Effector memory CD8-positive, alpha-beta T cell (primary cell): ENCODE measurements around the gene DNAJC22.
"Not testable (repeated sequence)": the region's sequence is repeated elsewhere in the genome, so short reads cannot be mapped to it uniquely, and the experiment has no call there.

Experiments used
- ATAC-seq: fragments of 150-1000 bp; cut with Tn5 transposase; replicated peaks from 2 replicates; pipeline ENCODE4 v1.10.0; 2021; ENCODE audit warnings: mild to moderate bottlenecking, moderate library complexity
- DNase-seq, 3 experiments: peaks; one replicate each; pipeline ENCODE4 v3.0.0; 2021
- H3K27ac Mint-ChIP-seq, 2 donors: one replicate each; pipeline ENCODE4 v1.8.0; 2022; ENCODE audit warnings: mild to moderate bottlenecking in 2 of 2, mixed read lengths in 2 of 2, moderate library complexity in 2 of 2
- H3K27me3 Mint-ChIP-seq, 2 donors: one replicate each; pipeline ENCODE4 v1.8.0; 2022; ENCODE audit warnings: mixed read lengths in 2 of 2
- H3K36me3 Mint-ChIP-seq: one replicate; pipeline ENCODE4 v1.8.0; 2022; ENCODE audit warnings: mild to moderate bottlenecking, moderate library complexity, mixed read lengths; ENCODE audit not compliant: insufficient read depth
- H3K4me1 Mint-ChIP-seq, 2 donors: one replicate each; pipeline ENCODE4 v1.8.0; 2022; ENCODE audit warnings: low read depth in 2 of 2, mixed read lengths in 2 of 2
- H3K4me3 Mint-ChIP-seq, 2 donors: one replicate each; pipeline ENCODE4 v1.8.0; 2022; ENCODE audit warnings: mild to moderate bottlenecking in 2 of 2, mixed read lengths in 2 of 2, moderate library complexity in 2 of 2
- H3K9me3 Mint-ChIP-seq, 2 donors: one replicate each; pipeline ENCODE4 v1.8.0; 2022; ENCODE audit warnings: mixed read lengths in 2 of 2
- total RNA-seq, 9 experiments: gene quantifications; one replicate each; lab custom pipeline; 2026; lab: John Stamatoyannopoulos, UW

Gene DNAJC22
- 0 to 1.4 (median 0.17) reads per million in 9 experiments for total RNA-seq

DNA sequence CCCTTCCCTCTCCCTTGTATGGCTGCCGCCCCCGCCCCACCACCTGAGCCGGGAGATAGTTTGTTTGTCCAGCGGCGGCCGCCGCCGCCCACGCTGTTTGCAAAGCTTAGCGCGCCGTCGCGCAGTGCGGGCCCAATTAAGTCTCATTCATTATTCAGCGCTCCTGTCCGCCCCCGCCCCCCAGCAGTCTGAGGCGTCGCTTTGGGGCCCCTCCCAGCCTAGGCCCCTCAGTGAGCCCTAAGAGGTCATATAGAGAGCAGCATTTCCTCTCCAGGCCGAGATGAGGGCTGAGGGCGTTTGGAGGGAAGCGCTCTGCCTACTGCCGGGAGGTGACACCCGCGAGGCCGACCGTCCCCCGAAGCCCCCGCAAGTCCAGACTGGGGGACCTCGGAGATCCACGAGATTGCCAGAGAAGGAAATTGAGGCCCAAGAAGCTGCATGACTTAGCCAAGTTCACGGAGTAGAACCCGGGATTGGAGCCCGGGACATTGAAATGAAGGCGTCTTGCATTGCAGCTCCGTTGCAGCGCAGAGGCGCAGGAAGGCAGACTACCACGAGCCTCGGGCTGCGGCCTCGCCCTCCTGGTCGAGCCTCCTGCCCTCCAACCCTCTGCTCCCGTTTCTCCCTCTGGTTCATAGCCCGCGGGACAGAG is at the start of gene DNAJC22:
Gene DNAJC22 (plus strand): TSS at position 230 of the 652 bp plus-strand sequence. CDS start 1,985 bp downstream, outside the sequence.
- no peak for DNase-seq
- peaks cover 54 to 74% of the 10 kb centered on the region in 2 donors for H3K27me3 Mint-ChIP-seq
- no peak within 1 kb of the TSS for H3K27ac Mint-ChIP-seq
- peak within 1 kb of the TSS; percentile 81 to 90 for H3K4me3 Mint-ChIP-seq
- peaks cover 32% of the 10 kb centered on the region in 2 donors for H3K4me1 Mint-ChIP-seq
- peak; percentile 40 for ATAC-seq
- H3K9me3 Mint-ChIP-seq = no peaks in the 10 kb centered on the region
- H3K36me3 Mint-ChIP-seq = peaks cover 16% of the 10 kb centered on the region

DNA sequence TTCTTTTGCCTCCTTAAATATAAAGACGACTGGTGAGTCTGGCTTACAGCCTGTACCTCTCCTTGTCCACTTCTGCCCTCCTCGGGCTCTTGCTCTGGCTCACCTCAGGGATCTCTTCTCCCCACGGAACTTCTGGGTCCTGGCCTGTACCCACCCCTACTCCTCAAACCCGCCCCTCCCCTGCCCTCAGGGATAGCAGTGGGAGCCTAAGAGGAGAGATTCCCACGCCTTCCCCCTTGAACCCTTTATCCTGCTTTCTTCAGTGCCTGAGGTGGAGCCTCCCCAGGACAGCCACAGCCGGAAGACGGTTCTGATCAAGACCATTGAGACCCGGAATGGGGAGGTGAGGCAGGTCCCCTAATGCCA is 49.0 kb upstream of the DNAJC22 start:
- Mint-ChIP-seq H3K4me3 (peak overlapping the region in 1 of 2 donors; percentile 74), H3K27me3 (peaks cover 50 to 85% of the 10 kb centered on the region in 2 donors), H3K36me3 (no peaks in the 10 kb centered on the region), H3K4me1 (peaks cover 12 to 18% of the 10 kb centered on the region in 2 donors), H3K9me3 (no peaks in the 10 kb centered on the region), H3K27ac (no peak overlapping the region)
- DNase-seq (no peak), ATAC-seq (no peak)

DNA sequence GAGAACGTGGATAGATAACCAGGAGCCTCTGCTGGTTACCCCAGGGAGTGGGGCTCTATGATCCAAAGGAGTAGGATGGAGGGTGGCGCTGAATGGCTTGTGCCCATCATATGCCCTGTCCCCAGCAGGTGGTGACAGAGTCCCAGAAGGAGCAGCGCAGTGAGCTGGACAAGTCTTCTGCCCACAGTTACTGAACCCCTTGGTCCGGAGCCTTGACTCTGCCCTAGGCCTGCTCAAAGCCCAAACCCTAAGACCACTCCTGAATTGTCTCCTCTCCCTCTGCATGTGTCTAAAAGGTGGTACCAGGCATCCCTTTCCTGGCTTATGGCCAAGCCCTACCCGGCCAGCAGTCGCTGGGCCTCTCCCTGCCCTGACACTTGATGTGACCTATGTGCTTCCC is 48.5 kb upstream of the DNAJC22 start:
- H3K27ac Mint-ChIP-seq = no peak overlapping the region
- ATAC-seq = no peak
- DNase-seq = no peak
- peak overlapping the region in 1 of 2 donors; percentile 74 for H3K4me3 Mint-ChIP-seq
- H3K27me3 Mint-ChIP-seq = peaks cover 55 to 86% of the 10 kb centered on the region in 2 donors
- H3K36me3 Mint-ChIP-seq = no peaks in the 10 kb centered on the region
- H3K9me3 Mint-ChIP-seq = no peaks in the 10 kb centered on the region
- peaks cover 12 to 18% of the 10 kb centered on the region in 2 donors for H3K4me1 Mint-ChIP-seq

- H3K27me3 Mint-ChIP-seq = peaks cover 51 to 72% of the 10 kb centered on the region in 2 donors
These were observed 44.9 kb upstream of the DNAJC22 start for GRCh38 chr12:49301760-49302159.

GRCh38 chr12:49304161-49304560 is 42.5 kb upstream of the DNAJC22 start:
- Mint-ChIP-seq H3K9me3 (no peaks in the 10 kb centered on the region), H3K27me3 (peaks cover 48 to 64% of the 10 kb centered on the region in 2 donors), H3K27ac (no peak overlapping the region), H3K4me3 (no peak overlapping the region), H3K36me3 (no peaks in the 10 kb centered on the region), H3K4me1 (peaks cover 2 to 3% of the 10 kb centered on the region in 2 donors)
- ATAC-seq = no peak
- no peak for DNase-seq

More at GRCh38 chr12:49301760-49302159, 44.9 kb upstream of the DNAJC22 start:
- Mint-ChIP-seq H3K9me3 (no peaks in the 10 kb centered on the region), H3K4me1 (peaks cover 7 to 12% of the 10 kb centered on the region in 2 donors), H3K36me3 (no peaks in the 10 kb centered on the region), H3K4me3 (no peak overlapping the region), H3K27ac (no peak overlapping the region)
- no peak for ATAC-seq
- DNase-seq = no peak

DNA sequence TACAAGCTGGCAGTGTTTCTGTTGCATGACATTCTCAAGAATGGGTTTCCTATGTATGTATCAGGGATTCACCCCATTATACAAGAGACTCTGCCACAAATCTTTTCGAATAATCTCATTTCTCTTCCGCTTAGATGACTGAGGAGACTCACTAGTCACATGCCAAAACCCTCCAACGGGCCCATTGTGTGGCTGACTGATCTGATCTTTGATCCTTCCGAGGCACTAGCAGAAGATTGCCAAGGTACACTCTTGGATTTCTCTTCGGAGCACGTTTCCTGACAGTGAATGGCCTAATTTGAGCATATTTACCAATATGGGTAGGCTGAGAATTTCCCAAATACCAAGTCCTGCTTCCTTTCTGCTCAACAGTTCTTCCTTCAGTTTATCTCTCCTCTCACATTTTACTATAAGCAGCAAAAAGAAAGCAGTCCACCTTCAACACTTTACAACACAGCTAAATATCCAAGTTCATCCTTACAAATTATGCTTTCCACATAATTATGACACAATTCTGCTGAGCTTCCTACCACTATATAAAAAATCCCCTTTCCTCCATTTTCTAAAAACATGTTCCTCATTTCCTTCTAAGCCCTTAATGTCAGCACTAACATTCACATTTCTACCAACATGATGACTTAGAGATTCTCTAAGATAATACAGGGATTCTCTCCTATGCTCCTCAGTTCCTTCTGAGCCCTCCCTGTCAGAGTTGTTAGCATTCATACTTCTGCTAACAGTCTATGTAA is 40.8 kb upstream of the DNAJC22 start:
- Mint-ChIP-seq H3K9me3 (no peaks in the 10 kb centered on the region), H3K4me1 (peaks cover 2 to 3% of the 10 kb centered on the region in 2 donors), H3K27me3 (peaks cover 50 to 66% of the 10 kb centered on the region in 2 donors), H3K27ac (no peak overlapping the region), H3K4me3 (no peak overlapping the region), H3K36me3 (no peaks in the 10 kb centered on the region)
- ATAC-seq (no peak), DNase-seq (no peak)

DNA sequence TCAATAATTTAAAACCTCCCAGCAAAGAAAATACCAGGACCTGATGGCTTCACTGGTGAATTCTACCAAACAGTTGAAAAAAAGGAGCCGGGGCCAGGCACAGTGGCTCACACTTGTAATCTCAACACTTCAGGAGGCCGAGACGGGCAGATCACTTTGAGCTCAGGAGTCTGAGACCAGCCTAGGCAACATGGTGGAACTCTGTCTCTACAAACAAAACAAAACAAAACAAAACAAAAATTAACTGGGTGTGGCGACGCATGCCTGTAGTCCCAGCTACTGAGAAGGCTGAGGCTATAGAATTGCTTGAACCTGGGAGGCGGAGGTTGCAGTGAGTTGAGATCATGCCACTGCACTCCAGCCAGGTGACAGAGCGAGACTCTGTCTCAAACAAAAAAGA is 37.3 kb upstream of the DNAJC22 start:
- Mint-ChIP-seq H3K27ac (no peak overlapping the region), H3K27me3 (peaks cover 42 to 59% of the 10 kb centered on the region in 2 donors), H3K4me3 (no peak overlapping the region), H3K36me3 (no peaks in the 10 kb centered on the region), H3K9me3 (no peaks in the 10 kb centered on the region), H3K4me1 (no peaks in the 10 kb centered on the region)
- DNase-seq (no peak), ATAC-seq (no peak)

DNA sequence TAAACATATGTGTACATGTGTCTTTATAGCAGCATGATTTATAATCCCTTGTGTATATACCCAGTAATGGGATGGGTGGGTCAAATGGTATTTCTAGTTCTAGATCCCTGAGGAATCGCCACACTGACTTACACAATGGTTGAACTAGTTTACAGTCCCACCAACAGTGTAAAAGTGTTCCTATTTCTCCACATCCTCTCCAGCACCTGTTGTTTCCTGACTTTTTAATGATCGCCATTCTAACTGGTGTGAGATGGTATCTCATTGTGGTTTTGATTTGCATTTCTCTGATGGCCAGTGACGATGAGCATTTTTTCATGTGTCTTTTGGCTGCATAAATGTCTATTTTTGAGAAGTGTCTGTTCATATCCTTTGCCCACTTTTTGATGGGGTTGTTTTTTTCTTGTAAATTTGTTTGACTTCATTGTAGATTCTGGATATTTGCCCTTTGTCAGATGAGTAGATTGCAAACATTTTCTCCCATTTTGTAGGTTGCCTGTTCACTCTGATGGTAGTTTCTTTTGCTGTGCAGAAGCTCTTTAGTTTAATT is 36.2 kb upstream of the DNAJC22 start:
- not testable (repeated sequence) for H3K4me1 Mint-ChIP-seq, H3K36me3 Mint-ChIP-seq, H3K27ac Mint-ChIP-seq, H3K4me3 Mint-ChIP-seq, ATAC-seq, H3K9me3 Mint-ChIP-seq, DNase-seq
- H3K27me3 Mint-ChIP-seq = peaks cover 35 to 58% of the 10 kb centered on the region in 2 donors

- Mint-ChIP-seq H3K9me3 (no peaks in the 10 kb centered on the region), H3K27me3 (peaks cover 0 to 35% of the 10 kb centered on the region in 2 donors), H3K4me3 (no peak overlapping the region)
These were observed 31.9 kb upstream of the DNAJC22 start for GRCh38 chr12:49314811-49315210.

GRCh38 chr12:49317118-49317517 is 29.6 kb upstream of the DNAJC22 start:
- not testable (repeated sequence) for H3K4me3 Mint-ChIP-seq, H3K27ac Mint-ChIP-seq, H3K4me1 Mint-ChIP-seq, H3K36me3 Mint-ChIP-seq, H3K9me3 Mint-ChIP-seq, DNase-seq, ATAC-seq
- peaks cover 0 to 18% of the 10 kb centered on the region in 2 donors for H3K27me3 Mint-ChIP-seq

More at GRCh38 chr12:49314811-49315210, 31.9 kb upstream of the DNAJC22 start:
- H3K36me3 Mint-ChIP-seq = peaks cover 2% of the 10 kb centered on the region
- H3K27ac Mint-ChIP-seq = no peak overlapping the region
- no peak for DNase-seq
- no peaks in the 10 kb centered on the region for H3K4me1 Mint-ChIP-seq
- ATAC-seq = no peak

GRCh38 chr12:49320411-49321103 is 26.1 kb upstream of the DNAJC22 start:
- DNase-seq, H3K9me3 Mint-ChIP-seq, ATAC-seq, H3K27ac Mint-ChIP-seq, H3K27me3 Mint-ChIP-seq: not testable (repeated sequence)
- H3K36me3 Mint-ChIP-seq = peaks cover 12% of the 10 kb centered on the region
- peak overlapping the region in 1 of 2 donors; percentile 55 for H3K4me3 Mint-ChIP-seq
- peaks cover 11 to 12% of the 10 kb centered on the region in 2 donors for H3K4me1 Mint-ChIP-seq

GRCh38 chr12:49322367-49322707 is 24.4 kb upstream of the DNAJC22 start:
- peaks cover 11 to 12% of the 10 kb centered on the region in 2 donors for H3K4me1 Mint-ChIP-seq
- H3K9me3 Mint-ChIP-seq = no peaks in the 10 kb centered on the region
- H3K4me3 Mint-ChIP-seq = peak overlapping the region; percentile 87 to 92
- ATAC-seq (no peak), DNase-seq (no peak)
- H3K27me3 Mint-ChIP-seq = no peaks in the 10 kb centered on the region
- peak overlapping the region in 1 of 2 donors; percentile 55 for H3K27ac Mint-ChIP-seq
- H3K36me3 Mint-ChIP-seq = peaks cover 10% of the 10 kb centered on the region
